Inflammatory macrophage treated with lipopolysaccharide for 4 hours (primary cell): ENCODE results near the gene ZNF485.
A peak's percentile ranks its signal among the peaks of the same experiment; 100 is the strongest.
"Not testable (repeated sequence)": the region's sequence is repeated elsewhere in the genome, so short reads cannot be mapped to it uniquely, and the experiment has no call there.

Source experiments
- DNase-seq: peaks from one replicate; pipeline ENCODE4 v3.0.0-alpha.2; 2020

ZNF485 gene

GRCh38 chr10:43607199-43607573 lies 948 bp downstream of the ZNF485 start:
- no peak for DNase-seq

GRCh38 chr10:43610636-43611035 lies 4.4 kb downstream of the ZNF485 start:
- no peak for DNase-seq

GRCh38 chr10:43616697-43617370 lies 10.6 kb downstream of the ZNF485 start:
- no peak for DNase-seq

GRCh38 chr10:43619368-43619767 lies 13.1 kb downstream of the ZNF485 start:
- DNase-seq = no peak

GRCh38 chr10:43622038-43622437 lies 15.8 kb downstream of the ZNF485 start:
- no peak for DNase-seq

GRCh38 chr10:43623351-43623750 lies 17.1 kb downstream of the ZNF485 start:
- peak; percentile 43 for DNase-seq

GRCh38 chr10:43627942-43628341 lies 21.7 kb downstream of the ZNF485 start:
- no peak for DNase-seq

GRCh38 chr10:43628956-43629355 lies 22.7 kb downstream of the ZNF485 start:
- DNase-seq = no peak

GRCh38 chr10:43635816-43636215 lies 29.6 kb downstream of the ZNF485 start:
- DNase-seq = not testable (repeated sequence)

GRCh38 chr10:43640603-43641002 lies 34.4 kb downstream of the ZNF485 start:
- no peak for DNase-seq

- DNase-seq = no peak
Observed at GRCh38 chr10:43644252-43644651, 38.0 kb downstream of the ZNF485 start.

GRCh38 chr10:43645866-43646265 lies 39.6 kb downstream of the ZNF485 start:
- no peak for DNase-seq

- DNase-seq = no peak
Observed at GRCh38 chr10:43647576-43647975, 41.3 kb downstream of the ZNF485 start.

GRCh38 chr10:43648095-43648397 lies 41.8 kb downstream of the ZNF485 start:
- no peak for DNase-seq

- DNase-seq = peak; percentile 84
Observed at GRCh38 chr10:43648398-43649184, 42.4 kb downstream of the ZNF485 start, which contains the start of gene ZNF32. TSS of gene ZNF32 (minus strand) at chr10:43648881. CDS start at chr10:43646133, 2,748 bp downstream.

- no peak for DNase-seq
Observed at GRCh38 chr10:43649185-43649523, 42.9 kb downstream of the ZNF485 start.

GRCh38 chr10:43653746-43654145 lies 47.5 kb downstream of the ZNF485 start:
- DNase-seq = no peak

- no peak for DNase-seq
Observed at GRCh38 chr10:43655311-43655710, 49.1 kb downstream of the ZNF485 start.

GRCh38 chr10:43658227-43658626 lies 52.0 kb downstream of the ZNF485 start:
- DNase-seq = no peak

- DNase-seq = no peak
Observed at GRCh38 chr10:43665054-43665453, 58.8 kb downstream of the ZNF485 start.

GRCh38 chr10:43666552-43666951 lies 60.3 kb downstream of the ZNF485 start:
- DNase-seq = no peak

GRCh38 chr10:43667317-43667731 lies 61.1 kb downstream of the ZNF485 start:
- no peak for DNase-seq
